SK-MEL-5 (cell line): ENCODE results near the gene RCAN1. TPM values are rescaled to one million over a fixed set of nuclear protein-coding genes. Genes with fewer than 3 reads are reported as not detected.
"Not testable (repeated sequence)": the region's sequence is repeated elsewhere in the genome, so short reads cannot be mapped to it uniquely, and the experiment has no call there.

Experiments used
- DNase-seq: peaks from one replicate; pipeline ENCODE4 v3.0.0-alpha.2; 2016; ENCODE audit warnings: low read depth, low spot score
- in situ Hi-C: cut with HindIII; loops from 2 replicates; pipeline ENCODE4 v1.10.0; 2016; ENCODE audit warnings: low sequenced_read_pairs, high pct_unique_total_duplicates, low pct_unique_long_range_greater_than_20kb
- total RNA-seq: library from RNA; depleted of rRNA; stranded (reverse); fragments of >200 nt; shearing (Covaris generic); gene quantifications from 2 replicates; pipeline ENCODE4 v1.2.3, GENCODE V29; 2014

RCAN1 gene
- total RNA-seq, 1 experiment from 2014 or later = 55.0 TPM

- in situ Hi-C loops = no loop called here
- peak; percentile 41 for DNase-seq
Measured at GRCh38 chr21:34517491-34518245, 97.2 kb downstream of the RCAN1 start.

DNA sequence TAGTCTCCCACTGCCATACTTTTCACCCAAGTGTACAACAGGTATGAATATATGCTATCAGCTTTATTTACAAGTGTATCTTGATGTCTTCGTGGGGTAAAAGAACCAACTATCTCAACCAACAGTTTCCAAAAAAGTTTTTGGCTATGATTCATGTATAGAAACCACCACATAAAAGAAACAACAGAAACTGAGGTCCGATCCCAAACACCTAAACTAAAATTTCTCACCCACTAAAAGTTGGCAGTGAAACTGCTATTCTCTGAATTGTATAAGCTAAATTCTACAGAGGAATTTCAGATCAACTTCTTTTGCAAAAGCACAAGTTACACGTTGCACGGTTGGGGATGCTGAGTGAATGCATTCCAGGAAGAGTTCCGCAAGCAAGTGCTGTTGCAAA is 97.9 kb downstream of the RCAN1 start:
- DNase-seq = no peak
- in situ Hi-C loops = no loop called here

DNA sequence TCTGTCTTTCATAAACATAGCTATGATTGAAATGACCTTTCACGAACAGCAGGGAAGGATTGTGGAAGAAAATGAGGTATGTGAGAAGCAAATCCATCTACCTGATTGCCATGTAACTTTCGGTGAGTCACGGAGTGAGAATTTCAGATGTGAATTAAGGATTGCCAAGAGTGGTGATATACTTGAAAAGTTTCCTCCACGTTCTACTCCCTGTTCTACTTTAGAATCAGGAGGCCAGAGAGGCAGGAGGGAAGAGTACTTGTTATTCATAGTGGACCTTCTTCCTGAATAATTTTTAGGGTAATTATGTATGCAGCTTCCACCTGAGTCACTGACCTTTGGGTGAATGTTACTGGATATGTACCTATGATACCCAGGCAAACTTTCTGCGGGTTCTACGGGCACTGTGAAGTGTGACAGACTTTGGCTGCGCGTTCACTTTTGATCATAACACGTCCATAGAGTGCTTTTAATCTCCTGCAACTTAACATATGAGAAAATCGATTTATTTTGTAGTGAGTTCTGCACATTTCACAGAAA is 100.3 kb downstream of the RCAN1 start:
- no peak for DNase-seq
- in situ Hi-C loops = no loop called here

DNA sequence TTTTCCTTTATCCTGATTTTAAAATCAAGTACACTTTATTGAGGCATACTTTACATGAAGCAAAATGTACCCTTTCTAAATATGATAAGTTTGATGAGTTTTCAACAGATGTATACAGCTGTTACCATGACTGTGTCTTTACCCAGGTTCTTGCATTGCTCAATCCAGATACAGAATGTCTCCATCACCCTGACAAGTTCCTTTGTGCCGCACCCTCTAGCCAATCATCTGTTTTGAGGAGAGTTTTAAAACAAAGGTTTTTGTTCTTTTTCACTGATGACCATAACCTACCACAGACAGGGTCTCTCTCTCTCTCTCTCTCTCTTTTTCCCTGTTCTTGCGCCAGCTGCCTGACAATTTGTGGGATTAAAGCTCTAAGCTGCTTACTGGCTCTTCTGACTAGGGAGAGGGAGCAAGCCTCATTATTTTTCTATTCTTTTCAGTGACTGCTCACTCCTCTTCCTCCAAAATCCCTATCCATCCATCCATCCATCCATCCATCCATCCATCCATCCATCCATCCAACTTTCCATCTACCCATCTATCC is 101.7 kb downstream of the RCAN1 start:
- no peak for DNase-seq
- in situ Hi-C loops = no loop called here

GRCh38 chr21:34511787-34512455 is 103.0 kb downstream of the RCAN1 start, which contains the start of gene KCNE1:
KCNE1 (minus strand) TSS chr21:34512210; CDS start chr21:34449634, 62,576 bp downstream.
- DNase-seq = no peak
- in situ Hi-C loops = no loop called here

DNA sequence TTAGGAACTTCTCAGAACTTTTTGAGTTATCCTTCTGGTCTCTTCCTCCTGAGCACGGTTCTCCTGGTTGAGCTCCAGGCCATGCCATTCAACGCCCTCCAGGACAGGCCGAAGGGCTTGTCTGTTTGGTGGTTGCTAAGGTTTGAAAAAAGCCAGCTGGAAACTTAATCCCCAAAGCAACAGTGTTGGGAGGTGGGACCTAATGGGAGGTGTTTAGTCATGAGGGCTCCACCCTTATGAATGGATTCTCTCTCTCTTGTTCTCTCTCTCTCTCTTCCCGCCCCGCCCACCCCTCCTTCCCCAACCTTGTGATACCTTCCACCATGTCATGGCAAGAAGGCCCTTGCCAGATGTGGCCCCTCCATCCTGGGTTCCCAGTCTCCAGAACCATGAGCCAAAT is 103.7 kb downstream of the RCAN1 start:
- in situ Hi-C loops = no loop called here
- DNase-seq = peak; percentile 45

DNA sequence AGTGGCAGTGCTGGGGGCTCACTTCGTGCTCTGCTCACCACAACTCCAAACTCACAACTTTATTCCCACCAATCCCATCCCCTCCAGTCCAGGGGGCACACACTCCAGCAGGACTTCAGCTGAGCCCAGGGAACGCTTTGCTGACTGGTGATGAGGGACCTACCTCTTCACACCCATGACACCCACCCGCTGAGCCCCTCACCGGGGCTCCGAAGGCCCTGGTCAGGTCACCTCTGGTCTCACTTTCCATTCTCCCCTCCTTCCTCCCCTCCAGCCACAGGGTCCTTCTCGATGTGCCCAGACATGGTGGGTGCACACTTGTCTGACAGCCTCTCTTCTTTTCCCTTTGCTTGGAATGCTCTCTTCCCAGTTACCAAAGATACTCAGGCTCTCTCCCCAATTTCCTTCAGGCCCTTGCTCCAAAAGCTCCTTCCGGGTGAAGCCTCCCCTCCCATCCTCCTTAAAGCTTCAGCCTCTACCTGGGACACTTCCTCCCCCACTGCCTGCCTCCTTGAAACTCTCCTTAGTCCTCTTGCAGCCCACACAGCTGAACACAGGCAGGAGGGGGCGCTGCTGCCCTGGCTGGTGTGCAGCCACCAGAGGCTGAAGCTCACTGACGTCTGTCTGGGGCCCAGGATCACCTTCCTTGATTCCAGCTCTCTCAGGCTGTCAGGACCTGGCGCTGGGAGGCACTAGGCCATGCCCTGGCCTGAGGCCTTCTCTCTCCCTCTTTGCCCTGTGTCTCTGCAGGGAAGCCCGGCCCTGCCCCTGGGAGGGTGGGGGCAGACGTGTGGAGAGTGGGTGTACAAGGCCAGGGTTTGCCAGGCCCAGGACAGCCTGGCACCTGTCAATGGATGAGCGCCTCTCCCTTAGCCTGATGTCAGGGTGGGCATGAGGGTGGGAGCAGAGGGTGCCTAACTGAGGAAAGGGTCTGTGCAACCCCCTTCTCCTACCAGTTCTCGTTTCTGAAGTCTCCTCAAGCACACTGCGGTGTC is 104.5 kb downstream of the RCAN1 start:
- in situ Hi-C loops = no loop called here
- peak; percentile 87 for DNase-seq

DNA sequence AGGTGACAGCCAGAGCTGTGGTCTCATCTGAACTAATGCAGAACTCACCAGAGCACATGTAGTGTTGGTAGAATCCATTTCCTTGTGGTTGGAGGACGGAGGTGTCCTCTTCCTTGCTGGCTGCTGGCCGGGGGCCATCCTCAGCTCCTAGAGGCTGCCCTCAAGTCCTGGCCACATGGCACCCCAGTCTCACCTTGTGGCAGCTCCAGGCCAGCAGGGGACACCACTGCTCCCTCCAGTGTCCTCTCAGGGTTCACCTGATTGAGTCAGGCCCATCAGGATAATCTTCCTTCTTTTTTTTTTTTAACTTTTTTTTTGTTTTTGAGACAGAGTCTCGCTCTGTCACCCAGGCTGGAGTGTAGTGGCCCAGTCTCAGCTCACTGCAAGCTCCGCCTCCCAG is 105.8 kb downstream of the RCAN1 start:
- in situ Hi-C loops = no loop called here
- no peak for DNase-seq

DNA sequence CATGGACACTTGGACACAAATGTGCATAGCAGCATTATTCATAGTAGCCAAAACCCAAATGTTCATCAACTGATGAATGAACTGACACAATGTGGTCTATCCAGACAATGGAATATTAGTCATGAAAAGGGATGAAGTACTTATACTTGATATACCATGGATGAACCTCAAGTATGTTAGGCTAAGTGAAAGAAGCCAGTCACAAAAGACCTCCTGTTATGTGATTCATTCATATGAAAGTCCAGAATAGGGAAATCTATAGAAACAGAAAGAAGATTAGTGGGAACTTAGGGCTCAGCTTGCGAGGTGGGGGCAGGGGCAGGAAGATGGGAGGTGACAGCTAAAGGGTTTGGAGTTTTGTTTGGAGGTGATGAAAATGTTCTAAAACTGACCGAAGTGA is 110.3 kb downstream of the RCAN1 start:
- in situ Hi-C loops = no loop called here
- no peak for DNase-seq

DNA sequence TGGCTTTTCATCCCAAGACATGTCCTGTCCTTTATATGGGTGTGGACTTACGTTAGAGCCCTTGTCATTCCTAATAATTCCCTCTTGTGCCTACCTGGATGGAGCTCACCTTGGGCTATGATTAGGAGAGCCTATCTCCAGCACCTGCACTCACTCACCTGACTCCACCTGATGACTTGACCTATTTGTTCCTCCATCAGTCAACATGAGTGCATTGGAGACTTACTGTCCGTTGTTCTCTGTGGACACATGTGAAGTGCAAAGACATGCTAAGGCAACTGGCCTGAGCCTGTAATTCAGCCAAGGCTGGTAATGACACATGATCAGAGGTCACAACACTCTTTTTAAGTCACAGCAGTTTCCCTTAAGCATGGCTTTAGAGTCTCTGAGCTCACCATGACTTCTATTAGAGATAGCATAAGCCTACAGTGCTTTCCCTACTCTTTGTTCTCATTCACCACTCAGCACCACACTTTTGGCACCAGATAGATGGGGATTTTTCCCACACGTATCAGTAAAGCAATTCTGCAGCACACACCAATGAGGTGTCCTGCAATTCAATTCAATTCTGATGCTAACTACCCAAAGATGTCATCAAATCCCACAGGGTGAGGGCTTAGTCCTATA is 112.3 kb downstream of the RCAN1 start:
- in situ Hi-C loops = no loop called here
- DNase-seq = no peak

GRCh38 chr21:34501716-34502115 is 113.2 kb downstream of the RCAN1 start:
- in situ Hi-C loops = no loop called here

GRCh38 chr21:34500191-34500590 is 114.7 kb downstream of the RCAN1 start:
- no peak for DNase-seq
- in situ Hi-C loops = no loop called here

More at GRCh38 chr21:34501716-34502115, 113.2 kb downstream of the RCAN1 start:
- DNase-seq = no peak

- no peak for DNase-seq
- in situ Hi-C loops = no loop called here
Measured at GRCh38 chr21:34499116-34499515, 115.8 kb downstream of the RCAN1 start.

DNA sequence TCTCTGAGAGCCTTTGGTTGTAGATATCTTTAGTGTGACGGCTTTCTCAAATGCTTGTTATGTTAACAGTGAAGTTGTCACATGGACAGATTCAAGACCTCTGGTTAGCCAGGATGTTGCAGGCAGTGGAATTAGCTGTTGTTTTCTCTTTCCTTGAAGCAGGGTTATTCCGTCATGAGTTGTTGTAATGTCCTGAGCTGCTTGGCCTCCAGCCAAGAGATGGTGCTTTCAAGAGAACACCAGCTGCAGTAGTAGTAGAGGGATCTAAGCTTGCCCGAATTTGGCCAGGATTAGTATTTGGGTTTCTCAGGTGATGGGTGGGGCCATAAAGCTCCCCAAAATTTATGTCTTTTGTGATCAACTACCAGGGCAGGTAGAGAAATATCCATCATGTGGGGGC is 116.3 kb downstream of the RCAN1 start:
- in situ Hi-C loops = no loop called here

DNA sequence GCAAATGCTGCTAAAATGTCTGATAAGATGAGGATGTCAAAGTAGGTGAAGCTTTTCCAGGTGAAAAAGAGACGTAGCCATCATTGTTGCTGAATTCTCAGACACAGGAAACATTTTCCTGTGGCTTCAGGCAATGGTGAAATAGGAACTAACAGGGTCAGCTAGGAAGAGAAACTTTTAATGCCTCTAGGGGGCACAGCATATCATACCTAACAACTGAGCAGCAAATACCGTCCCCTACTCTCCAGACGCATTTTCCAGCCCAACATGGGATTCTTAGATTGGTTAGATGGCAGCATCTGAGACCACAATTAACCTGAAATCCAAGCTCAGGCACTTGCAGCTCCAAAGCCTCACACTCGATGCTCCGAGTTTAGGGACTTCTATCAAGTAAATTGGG is 131.1 kb downstream of the RCAN1 start:
- in situ Hi-C loops, DNase-seq: not testable (repeated sequence)

More for the DNA sequence above, 116.3 kb downstream of the RCAN1 start:
- DNase-seq = no peak

DNA sequence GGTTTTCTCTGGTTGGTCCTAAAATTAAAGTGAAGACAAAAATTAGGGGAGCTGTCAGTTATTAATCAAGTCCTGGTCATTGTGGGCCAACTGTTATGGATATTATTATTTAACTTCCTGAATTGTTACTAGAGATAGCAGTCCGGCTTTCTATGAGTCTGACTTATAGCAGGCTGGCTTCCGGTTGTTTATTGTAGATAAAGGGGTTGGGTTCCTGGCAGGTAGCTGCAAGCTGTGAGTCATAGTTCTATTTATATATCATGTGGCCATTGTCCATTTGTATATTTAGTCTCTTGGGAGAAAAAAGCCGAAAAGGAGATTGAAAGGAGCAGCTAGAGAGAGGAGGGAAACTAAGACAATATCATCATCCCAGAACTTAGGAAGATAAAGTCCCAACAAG is 131.5 kb downstream of the RCAN1 start:
- DNase-seq, in situ Hi-C loops: not testable (repeated sequence)

GRCh38 chr21:34467333-34467732 is 147.6 kb downstream of the RCAN1 start:
- in situ Hi-C loops, DNase-seq: not testable (repeated sequence)
